K562 (cell line): Measurements from ENCODE around the gene BCAS3. TPM values are rescaled to one million over a fixed set of nuclear protein-coding genes. Genes with fewer than 3 reads are reported as not detected.

Source experiments
- ATAC-seq: fragments of 200-7000 bp; cut with Tn5 transposase; 3 replicates; pipeline ENCODE4 v1.9.1; 2020; ENCODE audit warnings: moderate library complexity
- BruUV-seq: library from RNA; stranded (reverse); fragments of 400-500 nt; replicated peaks from 2 replicates; lab custom pipeline; 2021; lab: Mats Ljungman, UMichigan
- CTCF ChIA-PET: fragments of 300-600 bp; formaldehyde crosslinking; extraction: SDS; loops from one replicate; lab custom pipeline; 2021; ENCODE audit warnings: low intra/inter-chr PET ratio; lab: Yijun Ruan, JAX
- POLR2A ChIA-PET: fragments of 300-600, 350-650 bp; sonication (Branson Sonifier 250); formaldehyde crosslinking; extraction: SDS; loops from one replicate; lab custom pipeline; 2021; ENCODE audit warnings: antibody characterized with exemption, inconsistent platforms; lab: Yijun Ruan, JAX
- DNase-seq, 4 experiments: peaks; one replicate each; pipeline versions ENCODE4 v3.0.0 to v3.0.0-alpha.2; 2011 to 2018; ENCODE audit warnings: low spot score in 3 of 4, mixed read lengths in 3 of 4; ENCODE audit errors: extremely low read depth in 1 of 4
- FAIRE-seq: peaks from 2 replicates; lab custom pipeline; 2011; peaks lifted over from hg19 to GRCh38; lab: Jason Lieb, UNC
- H2AFZ ChIP-seq: 2 replicates; pipeline ENCODE4 v1.6.0; 2011; ENCODE audit warnings: low read depth, low read length, control low read depth, inconsistent platforms
- H3K27ac ChIP-seq: fragments of 200-600 bp; 3 replicates; pipeline ENCODE4 v1.8.0; 2011; ENCODE audit warnings: low read depth, mild to moderate bottlenecking, control low read depth, inconsistent platforms, low read length, moderate library complexity, mixed read lengths; ENCODE audit errors: extremely low read depth
- H3K27me3 ChIP-seq, 2 experiments: fragments of 300-600 bp in 1 of 2; 2 replicates in 1 of 2; 3 replicates in 1 of 2; pipeline versions ENCODE4 v1.6.0 to v1.8.0; 2011; ENCODE audit warnings: inconsistent platforms in 2 of 2, low read length in 2 of 2, mild to moderate bottlenecking in 1 of 2, mixed read lengths in 1 of 2, moderate library complexity in 1 of 2; ENCODE audit not compliant: control insufficient read depth in 2 of 2, insufficient read depth in 2 of 2
- H3K36me3 ChIP-seq: fragments of 300-600 bp; 3 replicates; pipeline ENCODE4 v1.8.0; 2011; ENCODE audit warnings: mild to moderate bottlenecking, low read length, inconsistent platforms; ENCODE audit not compliant: control insufficient read depth, insufficient read depth
- H3K4me1 ChIP-seq, 2 experiments: fragments of 200-600 bp in 1 of 2; replicated peaks in 1 of 2; 2 replicates in 1 of 2; 3 replicates in 1 of 2; pipeline versions ENCODE4 v1.5.1 to v1.8.0; 2011; ENCODE audit warnings: inconsistent platforms in 2 of 2, low read length in 2 of 2, mild to moderate bottlenecking in 1 of 2, mixed read lengths in 1 of 2, moderate library complexity in 1 of 2; ENCODE audit not compliant: control insufficient read depth in 2 of 2, insufficient read depth in 2 of 2
- H3K4me2 ChIP-seq: 2 replicates; pipeline ENCODE4 v1.6.1; 2011; ENCODE audit warnings: low read length, control low read depth, inconsistent platforms, mixed read lengths; ENCODE audit not compliant: insufficient read depth
- H3K4me3 ChIP-seq: fragments of 200-600 bp; sonication (generic), shearing (Covaris generic); 2 replicates; pipeline ENCODE4 v1.5.1; 2016; ENCODE audit warnings: control low read depth, inconsistent platforms
- H3K79me2 ChIP-seq: fragments of 200-600 bp; 3 replicates; pipeline ENCODE4 v1.8.0; 2011; ENCODE audit warnings: low read length, inconsistent platforms; ENCODE audit not compliant: control insufficient read depth, insufficient read depth
- H3K9ac ChIP-seq, 2 experiments: 2 replicates each; pipeline versions ENCODE4 v1.6.0 to v1.6.1; 2011; ENCODE audit warnings: low read depth in 2 of 2, low read length in 2 of 2, control low read depth in 1 of 2, inconsistent platforms in 1 of 2, mild to moderate bottlenecking in 1 of 2, mixed read lengths in 1 of 2; ENCODE audit not compliant: insufficient read depth in 1 of 2
- H3K9me1 ChIP-seq: one replicate; pipeline ENCODE4 v1.6.0; 2011; ENCODE audit warnings: inconsistent platforms, mild to moderate bottlenecking, low read length, moderate library complexity; ENCODE audit not compliant: control insufficient read depth, insufficient read depth
- H3K9me3 ChIP-seq: replicated peaks from 2 replicates; pipeline ENCODE4 v1.5.1; 2011; ENCODE audit warnings: low read depth, low read length, inconsistent platforms; ENCODE audit not compliant: control insufficient read depth, insufficient read depth
- H4K20me1 ChIP-seq: replicated peaks from 2 replicates; pipeline ENCODE4 v1.6.1; 2011; ENCODE audit warnings: low read length, inconsistent platforms, mixed read lengths; ENCODE audit not compliant: control insufficient read depth, insufficient read depth
- ZC3H11A ChIP-seq: IDR thresholded peaks from 2 replicates; pipeline ENCODE4 v1.6.1; 2012; ENCODE audit warnings: low read depth, low read length, improper control_type of control experiment
- in situ Hi-C: fragments of 300-500 bp; cut with MboI; formaldehyde crosslinking; loops from 4 replicates; pipeline ENCODE4 v1.15.0; 2018; ENCODE audit warnings: inconsistent platforms, mixed read lengths
- intact Hi-C: fragments of 100-400 bp; cut with micrococcal nuclease; formaldehyde crosslinking; loops from 2 replicates; pipeline ENCODE4 v1.14.2; 2022
- polyA plus RNA-seq, 8 experiments: library from polyadenylated mRNA; depleted of rRNA in 4 of 8; stranded (reverse) in 5 of 8; unstranded in 3 of 8; fragments of >200 nt; fragmentation: Nextera tagmentation in 2 of 8; fragmentation: Illumina TruSeq in 1 of 8; extraction: Ambion mirVana in 2 of 8; extraction: Trizol in 1 of 8; gene quantifications; 2 replicates each; pipeline versions ENCODE4 v1.2.1 to v1.2.3, GENCODE V29; 2011 to 2014; ENCODE audit warnings: inconsistent platforms in 1 of 8, missing spikeins in 1 of 8
- total RNA-seq, 7 experiments: library from RNA; depleted of rRNA in 6 of 7; stranded (reverse); fragments of >200 nt in 6 of 7; fragmentation: Illumina TruSeq in 2 of 7; extraction: Trizol in 2 of 7; gene quantifications; 2 replicates each; pipeline versions ENCODE4 v1.2.1 to v1.2.3, GENCODE V29; 2011 to 2021; ENCODE audit warnings: low replicate concordance in 1 of 7
- TF ChIP-seq, protein P1 (sequence below), 3 experiments: fragments of 200-800 bp in 1 of 3; fragments of 250-450 bp in 1 of 3; fragments of 450-650 bp in 1 of 3; sonication (Bioruptor Pico) in 1 of 3; sonication (Bioruptor generic) in 1 of 3; formaldehyde crosslinking in 1 of 3; IDR thresholded peaks; 2 replicates each; pipeline versions ENCODE4 v1.6.1 to v1.8.0; 2016 to 2022; ENCODE audit warnings: mild to moderate bottlenecking in 2 of 3, missing genetic modification characterization in 2 of 3, missing compliant biosample characterization in 1 of 3, moderate library complexity in 1 of 3

The BCAS3 gene
- total and polyA plus RNA-seq, 9 of the 15 experiments (the other 6 are each of a cell fraction or from before 2014, with no cell fraction given), result 1.9 to 5.5 (median 3.5) TPM

DNA sequence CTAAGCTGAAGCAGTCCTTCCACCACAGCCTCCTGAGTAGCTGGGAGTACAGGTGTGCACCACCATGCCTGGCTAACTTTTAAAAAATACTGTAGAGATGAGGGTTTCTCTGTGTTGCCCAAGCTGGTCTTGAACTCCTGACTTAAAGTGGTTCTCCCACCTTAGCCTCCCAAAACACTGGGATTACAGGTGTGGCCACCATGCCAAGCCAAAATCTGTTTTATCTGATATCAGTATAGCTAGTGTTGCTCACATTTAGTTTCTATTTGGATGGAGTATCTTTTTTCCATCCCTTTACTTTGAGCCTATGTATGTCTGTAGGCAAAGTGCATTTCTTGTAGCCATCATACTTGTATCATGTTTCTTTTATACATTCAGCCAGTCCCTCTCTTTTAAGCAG, 82.1 kb downstream of the BCAS3 start:
- no peaks in the 10 kb centered on the region for H4K20me1 ChIP-seq
- no peak overlapping the region for H3K27ac ChIP-seq
- no TSS peak for BruUV-seq
- in situ Hi-C loops (no loop called here), intact Hi-C loops (no loop called here)
- no peak for FAIRE-seq
- H3K9me1 ChIP-seq, result no peaks in the 10 kb centered on the region
- no peak for TF ChIP-seq ZC3H11A
- TF ChIP-seq, protein P1, sequence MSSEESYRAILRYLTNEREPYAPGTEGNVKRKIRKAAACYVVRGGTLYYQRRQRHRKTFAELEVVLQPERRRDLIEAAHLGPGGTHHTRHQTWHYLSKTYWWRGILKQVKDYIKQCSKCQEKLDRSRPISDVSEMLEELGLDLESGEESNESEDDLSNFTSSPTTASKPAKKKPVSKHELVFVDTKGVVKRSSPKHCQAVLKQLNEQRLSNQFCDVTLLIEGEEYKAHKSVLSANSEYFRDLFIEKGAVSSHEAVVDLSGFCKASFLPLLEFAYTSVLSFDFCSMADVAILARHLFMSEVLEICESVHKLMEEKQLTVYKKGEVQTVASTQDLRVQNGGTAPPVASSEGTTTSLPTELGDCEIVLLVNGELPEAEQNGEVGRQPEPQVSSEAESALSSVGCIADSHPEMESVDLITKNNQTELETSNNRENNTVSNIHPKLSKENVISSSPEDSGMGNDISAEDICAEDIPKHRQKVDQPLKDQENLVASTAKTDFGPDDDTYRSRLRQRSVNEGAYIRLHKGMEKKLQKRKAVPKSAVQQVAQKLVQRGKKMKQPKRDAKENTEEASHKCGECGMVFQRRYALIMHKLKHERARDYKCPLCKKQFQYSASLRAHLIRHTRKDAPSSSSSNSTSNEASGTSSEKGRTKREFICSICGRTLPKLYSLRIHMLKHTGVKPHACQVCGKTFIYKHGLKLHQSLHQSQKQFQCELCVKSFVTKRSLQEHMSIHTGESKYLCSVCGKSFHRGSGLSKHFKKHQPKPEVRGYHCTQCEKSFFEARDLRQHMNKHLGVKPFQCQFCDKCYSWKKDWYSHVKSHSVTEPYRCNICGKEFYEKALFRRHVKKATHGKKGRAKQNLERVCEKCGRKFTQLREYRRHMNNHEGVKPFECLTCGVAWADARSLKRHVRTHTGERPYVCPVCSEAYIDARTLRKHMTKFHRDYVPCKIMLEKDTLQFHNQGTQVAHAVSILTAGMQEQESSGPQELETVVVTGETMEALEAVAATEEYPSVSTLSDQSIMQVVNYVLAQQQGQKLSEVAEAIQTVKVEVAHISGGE (CRISPR knock-in tag; IDR thresholded peaks at IDR 0.05), result peak in 1 of 3 experiments; percentile 92; a peak in 2 of 6 replicates
- H3K36me3 ChIP-seq, result no peaks in the 10 kb centered on the region
- H3K4me2 ChIP-seq, result no peak overlapping the region
- H3K4me1 ChIP-seq, result no peaks in the 10 kb centered on the region
- H3K9me3 ChIP-seq, result no peaks in the 10 kb centered on the region
- H3K79me2 ChIP-seq, result no peaks in the 10 kb centered on the region
- H3K27me3 ChIP-seq, result no peaks in the 10 kb centered on the region; a peak in 1 of 5 replicates
- no peak for DNase-seq
- no peak overlapping the region for H3K9ac ChIP-seq
- H2AFZ ChIP-seq, result no peak overlapping the region
- no peak for ATAC-seq
- H3K4me3 ChIP-seq, result no peak overlapping the region
- ChIA-PET CTCF (no interaction called here), POLR2A (no interaction called here)
